ENCODE data around the gene GPR33. TPM values are rescaled to one million over a fixed set of nuclear protein-coding genes. Genes with fewer than 3 reads are reported as not detected.

GPR33 gene
- total and polyA plus RNA-seq, 10 of the 15 experiments (the other 5 are each of a cell fraction or from before 2014, with no cell fraction given), result not detected

DNA sequence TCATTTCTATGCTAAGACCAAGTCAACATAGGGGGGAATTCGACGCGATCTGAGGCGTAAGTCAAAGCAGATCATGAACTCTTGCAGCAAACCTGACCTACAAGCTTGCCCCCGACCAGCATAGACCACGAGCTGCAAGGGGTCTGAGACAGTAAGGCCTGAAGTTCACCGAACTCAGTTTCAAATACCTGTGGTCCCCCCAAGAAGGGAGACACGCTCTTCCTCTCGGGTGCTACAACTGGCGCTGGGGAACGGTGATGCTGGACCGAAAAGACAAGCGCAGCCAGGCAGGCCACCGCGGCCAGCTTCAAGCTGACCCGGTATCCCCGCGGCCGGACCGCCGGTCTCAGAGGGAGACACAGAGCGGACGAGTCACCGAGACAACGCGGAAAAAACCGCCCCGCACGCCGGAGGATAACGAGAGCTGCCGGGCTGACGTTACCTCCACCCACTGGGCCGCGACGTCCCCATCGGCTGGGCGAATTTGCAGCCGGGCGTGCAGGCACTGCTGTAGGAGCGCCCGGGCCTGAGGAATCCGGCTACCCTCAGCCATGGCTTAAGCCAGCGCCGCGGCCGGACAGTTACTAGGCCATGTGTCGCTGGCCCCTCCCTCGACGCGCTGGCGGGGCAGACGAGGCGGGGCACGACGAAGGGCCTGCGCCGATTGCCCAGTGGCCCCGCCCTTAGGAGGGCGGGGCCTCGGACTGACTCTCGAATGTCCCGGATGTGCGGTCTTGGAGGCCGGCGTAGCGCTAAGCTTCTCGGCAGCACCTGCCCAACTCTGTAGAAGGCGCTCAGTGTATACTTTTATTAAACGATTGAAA, 30.8 kb downstream of the GPR33 start, which contains the start of gene DTD2 (continued):
- TF ChIP-seq MTA3 (IDR thresholded peaks at IDR 0.05; ENCODE audit: borderline replicate concordance, low read length), result no peak
- TF ChIP-seq NFYA (IDR thresholded peaks at IDR 0.05; ENCODE audit: borderline replicate concordance, low read depth, low read length), result no peak
- TF ChIP-seq RAD51 (IDR thresholded peaks at IDR 0.05), result no peak
- peak; percentile 51; the same call in 1 of the 2 replicates for TF ChIP-seq PKNOX1 (IDR thresholded peaks at IDR 0.05)
- TF ChIP-seq ZNF687 (IDR thresholded peaks at IDR 0.05), result peak; percentile 76; the same call in 1 of the 2 replicates
- TF ChIP-seq E2F4 (IDR thresholded peaks at IDR 0.05; ENCODE audit: low read depth, low read length), result no peak
- TF ChIP-seq NFYB (IDR thresholded peaks at IDR 0.05; ENCODE audit: insufficient read depth, low read depth, low read length), result no peak
- TF ChIP-seq MEF2A (IDR thresholded peaks at IDR 0.05; ENCODE audit: insufficient read depth, low read depth, low read length), result no peak
- no peak for TF ChIP-seq CUX1 (IDR thresholded peaks at IDR 0.05; ENCODE audit: insufficient replicate concordance, low read depth, low read length)
- TF ChIP-seq, protein P1, sequence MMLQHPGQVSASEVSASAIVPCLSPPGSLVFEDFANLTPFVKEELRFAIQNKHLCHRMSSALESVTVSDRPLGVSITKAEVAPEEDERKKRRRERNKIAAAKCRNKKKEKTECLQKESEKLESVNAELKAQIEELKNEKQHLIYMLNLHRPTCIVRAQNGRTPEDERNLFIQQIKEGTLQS (IDR thresholded peaks at IDR 0.05; ENCODE audit: borderline replicate concordance, extremely low read depth, low read depth, low read length), result no peak
- TF ChIP-seq SUZ12 (IDR thresholded peaks at IDR 0.05; ENCODE audit: unreplicated experiment), result no peak
- TF ChIP-seq, protein P2, sequence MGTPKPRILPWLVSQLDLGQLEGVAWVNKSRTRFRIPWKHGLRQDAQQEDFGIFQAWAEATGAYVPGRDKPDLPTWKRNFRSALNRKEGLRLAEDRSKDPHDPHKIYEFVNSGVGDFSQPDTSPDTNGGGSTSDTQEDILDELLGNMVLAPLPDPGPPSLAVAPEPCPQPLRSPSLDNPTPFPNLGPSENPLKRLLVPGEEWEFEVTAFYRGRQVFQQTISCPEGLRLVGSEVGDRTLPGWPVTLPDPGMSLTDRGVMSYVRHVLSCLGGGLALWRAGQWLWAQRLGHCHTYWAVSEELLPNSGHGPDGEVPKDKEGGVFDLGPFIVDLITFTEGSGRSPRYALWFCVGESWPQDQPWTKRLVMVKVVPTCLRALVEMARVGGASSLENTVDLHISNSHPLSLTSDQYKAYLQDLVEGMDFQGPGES (IDR thresholded peaks at IDR 0.05), result no peak
- no peak for TF ChIP-seq BRCA1 (IDR thresholded peaks at IDR 0.05; ENCODE audit: low read depth, low read length)

All from GM12878 (cell line).